ENCODE measurements around the gene RBM15. TPM values are rescaled to one million over a fixed set of nuclear protein-coding genes. Genes with fewer than 3 reads are reported as not detected.

RBM15 gene
- 10 to 100 TPM; 16.5 to 17.0 TPM for total RNA-seq

- peak; percentile 100 for DNase-seq (ENCODE audit: low spot score)
- peak within 1 kb of the TSS; percentile 98 for H3K27ac ChIP-seq
- no peak for TF ChIP-seq CTCF (IDR thresholded peaks at IDR 0.05)
- H3K4me3 ChIP-seq, result peak within 1 kb of the TSS; percentile 76 to 97
- H3K36me3 ChIP-seq, result peaks cover 29% of the 10 kb centered on the region
- no peaks in the 10 kb centered on the region for H3K27me3 ChIP-seq
- H3K9me3 ChIP-seq, result no peaks in the 10 kb centered on the region
- peaks cover 0 to 57% of the 10 kb centered on the region in 2 donors for H3K4me1 ChIP-seq
Observed at GRCh38 chr1:110338886-110339406, at the start of gene RBM15. RBM15 (plus strand) TSS chr1:110339377; CDS start chr1:110339406, 29 bp downstream.

- no peak for DNase-seq (ENCODE audit: low spot score)
Observed at GRCh38 chr1:110291241-110292030, 47.7 kb upstream of the RBM15 start.

GRCh38 chr1:110292031-110292741 lies 47.0 kb upstream of the RBM15 start:
- Histone ChIP-seq H3K36me3 (no peaks in the 10 kb centered on the region), H3K4me3 (no peak overlapping the region), H3K27ac (no peak overlapping the region), H3K9me3 (no peaks in the 10 kb centered on the region), H3K27me3 (no peaks in the 10 kb centered on the region), H3K4me1 (no peaks in the 10 kb centered on the region)
- no peak for DNase-seq (ENCODE audit: low spot score)
- no peak for TF ChIP-seq CTCF (IDR thresholded peaks at IDR 0.05)

More at GRCh38 chr1:110291241-110292030, 47.7 kb upstream of the RBM15 start:
- Histone ChIP-seq H3K9me3 (no peaks in the 10 kb centered on the region), H3K27me3 (no peaks in the 10 kb centered on the region), H3K4me1 (no peaks in the 10 kb centered on the region), H3K36me3 (no peaks in the 10 kb centered on the region), H3K27ac (no peak overlapping the region), H3K4me3 (no peak overlapping the region)
- TF ChIP-seq CTCF (IDR thresholded peaks at IDR 0.05), result no peak

GRCh38 chr1:110293601-110294104 lies 45.5 kb upstream of the RBM15 start:
- DNase-seq (ENCODE audit: low spot score), result no peak
- Histone ChIP-seq H3K27ac (no peak overlapping the region), H3K9me3 (no peaks in the 10 kb centered on the region), H3K4me3 (no peak overlapping the region), H3K36me3 (no peaks in the 10 kb centered on the region), H3K4me1 (no peaks in the 10 kb centered on the region), H3K27me3 (no peaks in the 10 kb centered on the region)
- TF ChIP-seq CTCF (IDR thresholded peaks at IDR 0.05), result no peak

- Histone ChIP-seq H3K27me3 (no peaks in the 10 kb centered on the region), H3K4me3 (no peak overlapping the region), H3K27ac (no peak overlapping the region), H3K36me3 (no peaks in the 10 kb centered on the region), H3K4me1 (no peaks in the 10 kb centered on the region), H3K9me3 (no peaks in the 10 kb centered on the region)
- no peak for DNase-seq (ENCODE audit: low spot score)
- TF ChIP-seq CTCF (IDR thresholded peaks at IDR 0.05), result no peak
Observed at GRCh38 chr1:110294308-110294707, 44.9 kb upstream of the RBM15 start.

Measured in right atrium auricular region (tissue), 2 donors.